ENCODE results near the gene SGIP1. TPM values are rescaled to one million over a fixed set of nuclear protein-coding genes. Genes with fewer than 3 reads are reported as not detected.

Gene SGIP1
- total RNA-seq, 4 donors from 2014 or later = 1.9 to 8.8 (median 4.8) TPM

- TF ChIP-seq, protein P1, sequence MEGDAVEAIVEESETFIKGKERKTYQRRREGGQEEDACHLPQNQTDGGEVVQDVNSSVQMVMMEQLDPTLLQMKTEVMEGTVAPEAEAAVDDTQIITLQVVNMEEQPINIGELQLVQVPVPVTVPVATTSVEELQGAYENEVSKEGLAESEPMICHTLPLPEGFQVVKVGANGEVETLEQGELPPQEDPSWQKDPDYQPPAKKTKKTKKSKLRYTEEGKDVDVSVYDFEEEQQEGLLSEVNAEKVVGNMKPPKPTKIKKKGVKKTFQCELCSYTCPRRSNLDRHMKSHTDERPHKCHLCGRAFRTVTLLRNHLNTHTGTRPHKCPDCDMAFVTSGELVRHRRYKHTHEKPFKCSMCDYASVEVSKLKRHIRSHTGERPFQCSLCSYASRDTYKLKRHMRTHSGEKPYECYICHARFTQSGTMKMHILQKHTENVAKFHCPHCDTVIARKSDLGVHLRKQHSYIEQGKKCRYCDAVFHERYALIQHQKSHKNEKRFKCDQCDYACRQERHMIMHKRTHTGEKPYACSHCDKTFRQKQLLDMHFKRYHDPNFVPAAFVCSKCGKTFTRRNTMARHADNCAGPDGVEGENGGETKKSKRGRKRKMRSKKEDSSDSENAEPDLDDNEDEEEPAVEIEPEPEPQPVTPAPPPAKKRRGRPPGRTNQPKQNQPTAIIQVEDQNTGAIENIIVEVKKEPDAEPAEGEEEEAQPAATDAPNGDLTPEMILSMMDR (IDR thresholded peaks at IDR 0.05) = no peak
- ATAC-seq (ENCODE audit: low FRiP score) (no peak), DNase-seq (ENCODE audit: low spot score) (no peak)
Observed at GRCh38 chr1:66494482-66494881, 39.5 kb upstream of the SGIP1 start.

- DNase-seq (ENCODE audit: low spot score) (no peak), ATAC-seq (ENCODE audit: low FRiP score) (no peak)
- TF ChIP-seq, protein P1 (IDR thresholded peaks at IDR 0.05) = no peak
Observed at GRCh38 chr1:66495495-66495894, 38.5 kb upstream of the SGIP1 start.

DNA sequence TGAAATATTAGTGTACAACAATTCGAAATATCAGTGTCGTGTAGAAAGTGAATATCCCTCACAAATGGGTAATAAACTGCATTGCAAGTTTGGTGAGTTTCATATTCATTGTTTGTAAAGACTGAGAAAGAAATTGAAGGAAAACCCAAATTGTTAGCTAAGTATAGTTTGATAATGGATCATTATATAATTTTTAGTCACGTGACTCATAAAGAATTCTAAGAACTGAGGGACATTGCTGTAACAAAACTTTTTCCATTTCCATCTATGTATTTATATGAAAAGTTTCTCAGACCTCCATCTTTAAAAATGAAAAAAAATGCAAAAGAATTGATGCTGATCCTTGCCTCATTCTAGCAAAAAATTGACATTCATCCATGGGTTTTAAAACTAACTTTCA is 36.0 kb upstream of the SGIP1 start:
- DNase-seq (ENCODE audit: low spot score) (no peak), ATAC-seq (ENCODE audit: low FRiP score) (no peak)
- TF ChIP-seq, protein P1 (IDR thresholded peaks at IDR 0.05) = no peak

GRCh38 chr1:66500301-66500700 is 33.7 kb upstream of the SGIP1 start:
- ATAC-seq (ENCODE audit: low FRiP score) (no peak), DNase-seq (ENCODE audit: low spot score) (no peak)
- TF ChIP-seq, protein P1 (IDR thresholded peaks at IDR 0.05) = no peak

DNA sequence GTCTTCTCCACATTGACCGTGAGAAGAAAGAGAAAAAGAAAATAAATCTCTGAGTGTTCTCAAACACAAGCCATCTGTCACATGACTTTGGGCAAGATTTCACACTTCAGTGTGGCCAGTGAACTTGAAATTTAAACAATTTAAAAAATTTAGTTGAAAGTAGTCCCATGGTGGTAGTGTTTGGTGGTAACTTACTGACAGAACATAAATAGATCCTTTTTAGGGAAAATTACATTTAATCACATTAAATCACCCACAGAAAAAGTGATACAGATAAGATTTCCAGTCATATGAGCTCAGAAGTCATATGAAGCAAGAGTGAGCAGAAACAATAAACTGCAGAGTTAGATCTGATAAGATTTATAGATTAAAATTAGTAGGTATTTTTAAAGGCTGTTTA is 31.9 kb upstream of the SGIP1 start:
- TF ChIP-seq, protein P1 (IDR thresholded peaks at IDR 0.05) = no peak
- no peak for DNase-seq (ENCODE audit: low spot score)
- ATAC-seq (ENCODE audit: low FRiP score) = no peak

DNA sequence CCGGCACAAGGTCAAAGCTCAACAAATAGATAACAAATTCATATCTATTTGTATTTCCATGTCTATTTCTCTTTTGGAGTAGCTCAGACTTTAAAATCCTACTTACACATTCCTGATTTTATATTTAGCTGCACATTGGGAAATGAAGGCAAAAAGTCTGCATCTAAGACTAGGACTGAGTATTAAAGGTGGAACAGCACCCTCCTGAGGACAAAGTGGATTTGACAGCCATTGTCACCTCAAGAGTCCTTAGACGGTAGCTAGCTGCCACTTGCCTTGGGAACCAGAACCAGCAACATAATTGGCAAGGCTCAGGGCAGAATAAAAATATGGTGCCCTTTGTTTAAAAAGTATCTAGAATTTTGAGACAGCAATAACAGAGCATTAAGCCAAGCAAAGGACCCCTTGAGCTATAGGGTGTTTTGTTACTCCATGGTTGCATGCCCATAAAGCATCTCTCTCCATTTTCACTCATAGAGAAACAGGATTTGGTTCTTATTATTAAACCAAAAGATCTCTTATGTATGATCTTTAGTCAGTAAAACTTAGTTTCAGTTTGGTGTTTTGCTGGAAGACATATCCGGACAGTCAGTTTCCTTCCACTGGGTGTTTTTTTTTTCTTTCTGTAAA is 30.0 kb upstream of the SGIP1 start:
- no peak for DNase-seq (ENCODE audit: low spot score)
- no peak for ATAC-seq (ENCODE audit: low FRiP score)
- TF ChIP-seq, protein P1 (IDR thresholded peaks at IDR 0.05) = no peak

- TF ChIP-seq, protein P1 (IDR thresholded peaks at IDR 0.05) = no peak
- DNase-seq (ENCODE audit: low spot score) (no peak), ATAC-seq (ENCODE audit: low FRiP score) (no peak)
Observed at GRCh38 chr1:66505671-66506392, 28.1 kb upstream of the SGIP1 start.
